Measurements from ENCODE around the gene USP48. TPM values are rescaled to one million over a fixed set of nuclear protein-coding genes. Genes with fewer than 3 reads are reported as not detected.

The USP48 gene
- total and polyA plus RNA-seq, 2 of the 8 experiments (the other 6 are each of a cell fraction or from before 2014, with no cell fraction given), result 12.8 to 83.5 TPM

- 77% methylated on average over 2 of the region's 2 CpGs; no CpG with 5 or more reads in 1 of the 2 experiments for WGBS, 2 experiments (ENCODE audit: extremely low coverage in 1 of 2, insufficient coverage in 1 of 2, insufficient read length in 1 of 2, insufficient replicate concordance in 2 of 2, low coverage in 1 of 2, low lambda C conversion rate in 2 of 2, missing lambda C conversion rate in 1 of 2)
- H2BK12ac ChIP-seq (ENCODE audit: low read depth, low read length), result no peak overlapping the region
- H3K36me3 ChIP-seq (ENCODE audit: control insufficient read depth in 2 of 4, insufficient read depth in 4 of 4, low read length in 3 of 4), result peaks cover 7 to 66% (median 29%) of the 10 kb centered on the region in 4 experiments; a peak in 7 of 8 replicates
- TF ChIP-seq EZH2 (IDR thresholded peaks at IDR 0.05; ENCODE audit: low read depth, low read length, severe bottlenecking), result no peak
- no peak for TF ChIP-seq KDM5A (IDR thresholded peaks at IDR 0.05; ENCODE audit: low read length)
- TF ChIP-seq RXRA (IDR thresholded peaks at IDR 0.05; ENCODE audit: insufficient read depth, low read depth, low read length), result no peak
- no peak for TF ChIP-seq HDAC2 (IDR thresholded peaks at IDR 0.05; ENCODE audit: borderline replicate concordance in 1 of 2, low read depth in 2 of 2, low read length in 2 of 2)
- no peak for TF ChIP-seq RFX5 (IDR thresholded peaks at IDR 0.05; ENCODE audit: borderline replicate concordance, low read depth, low read length)
- no peak for TF ChIP-seq TAF7 (optimal IDR thresholded peaks at IDR 0.05; ENCODE audit: borderline replicate concordance, low read depth, low read length)
- TF ChIP-seq MAFK (IDR thresholded peaks at IDR 0.05; ENCODE audit: low read depth, low read length), result no peak
- no peak for TF ChIP-seq TBP (IDR thresholded peaks at IDR 0.05; ENCODE audit: low read depth, low read length)
- no peak for TF ChIP-seq NRF1 (IDR thresholded peaks at IDR 0.05; ENCODE audit: low read depth, low read length)
- TF ChIP-seq YY1 (IDR thresholded peaks at IDR 0.05; ENCODE audit: low read depth, low read length), result no peak
- TF ChIP-seq BRCA1 (IDR thresholded peaks at IDR 0.05; ENCODE audit: low read depth, low read length), result no peak
- TF ChIP-seq SP2 (IDR thresholded peaks at IDR 0.05; ENCODE audit: low read length), result no peak
- no peak overlapping the region for H3K4ac ChIP-seq (replicated peaks; ENCODE audit: insufficient read length, low read depth, low read length)
- H4K8ac ChIP-seq (ENCODE audit: extremely low read depth, insufficient read depth, low read length), result no peak overlapping the region
- H3K4me3 ChIP-seq (ENCODE audit: extremely low read depth in 1 of 4, insufficient read depth in 2 of 4, low read depth in 3 of 4, low read length in 4 of 4), result no peak overlapping the region
- H2BK15ac ChIP-seq (ENCODE audit: low read length), result no peak overlapping the region
- H3K79me1 ChIP-seq (ENCODE audit: low read depth, low read length), result no peaks in the 10 kb centered on the region; the same call in 1 of the 2 replicates
- H4K5ac ChIP-seq (ENCODE audit: insufficient read length, low read depth, low read length), result no peak overlapping the region
- H3K18ac ChIP-seq (ENCODE audit: extremely low read depth, low read length), result no peak overlapping the region
- no peak for DNase-seq (ENCODE audit: low read depth in 1 of 2, low spot score in 2 of 2)
- no peak overlapping the region for H2BK20ac ChIP-seq (ENCODE audit: low read length)
- H3K4me2 ChIP-seq (ENCODE audit: insufficient read depth in 1 of 2, low read depth in 2 of 2, low read length in 2 of 2), result no peak overlapping the region
- no peak overlapping the region for H2AK5ac ChIP-seq (ENCODE audit: low read depth, low read length)
- no peak overlapping the region for H2AFZ ChIP-seq (ENCODE audit: low read length)
- H3K23me2 ChIP-seq (ENCODE audit: low read depth, low read length), result no peaks in the 10 kb centered on the region
- no peak overlapping the region for H4K91ac ChIP-seq (replicated peaks; ENCODE audit: insufficient read length, low read length)
- POLR2A ChIA-PET (ENCODE audit: partially characterized antibody), result no interaction called here
- no peak overlapping the region for H3K14ac ChIP-seq (ENCODE audit: insufficient read length)
- H3K4me1 ChIP-seq (replicated peaks in 1 of 4; ENCODE audit: control insufficient read depth in 3 of 4, insufficient read depth in 4 of 4, low read length in 3 of 4), result no peaks in the 10 kb centered on the region
- no peak overlapping the region for H2BK120ac ChIP-seq (replicated peaks; ENCODE audit: low read depth, low read length)
- FAIRE-seq, result no peak
- no peak overlapping the region for H3K9ac ChIP-seq (replicated peaks in 1 of 4; ENCODE audit: extremely low read depth in 1 of 4, low read depth in 3 of 4, low read length in 3 of 4)
- no peak overlapping the region for H2BK5ac ChIP-seq (ENCODE audit: low read depth, low read length)
- no peak overlapping the region for H3K27ac ChIP-seq (ENCODE audit: low read depth, low read length)
- peaks cover 0 to 4% of the 10 kb centered on the region in 2 experiments for H4K20me1 ChIP-seq (replicated peaks in 1 of 2; ENCODE audit: control insufficient read depth in 1 of 2, insufficient read depth in 2 of 2, low read length in 2 of 2)
- H3K79me2 ChIP-seq (ENCODE audit: control insufficient read depth in 1 of 2, insufficient read depth in 2 of 2, low read length in 2 of 2), result no peaks in the 10 kb centered on the region
- no peak overlapping the region for H3K23ac ChIP-seq (ENCODE audit: insufficient read length)
- H3K27me3 ChIP-seq (replicated peaks in 1 of 4; ENCODE audit: control insufficient read depth in 3 of 4, extremely low read depth in 1 of 4, insufficient read depth in 3 of 4, low read length in 3 of 4), result no peaks in the 10 kb centered on the region
- no peak overlapping the region for H3K56ac ChIP-seq (replicated peaks; ENCODE audit: insufficient read length, low read depth, low read length)
- no peaks in the 10 kb centered on the region for H3K9me3 ChIP-seq (ENCODE audit: insufficient read depth in 2 of 2, low read depth in 1 of 2, low read length in 1 of 2)
- CTCF ChIA-PET (ENCODE audit: partially characterized antibody), result no interaction called here
Observed at GRCh38 chr1:21750841-21751240, 32.1 kb downstream of the USP48 start.
